Nephron progenitor cell (in vitro differentiated cells): Measurements from ENCODE around the gene PGBD5.

ENCODE experiments used
- DNase-seq: peaks from one replicate; pipeline ENCODE4 v3.0.0; 2021
- H3K27ac Mint-ChIP-seq: 2 replicates; pipeline ENCODE4 v1.8.0; 2021; ENCODE audit warnings: mild to moderate bottlenecking, moderate library complexity, mixed read lengths
- H3K27me3 Mint-ChIP-seq: 2 replicates; pipeline ENCODE4 v1.8.0; 2021; ENCODE audit warnings: mild to moderate bottlenecking, low read depth, mixed read lengths; ENCODE audit not compliant: poor library complexity
- H3K36me3 Mint-ChIP-seq: 2 replicates; pipeline ENCODE4 v1.8.0; 2021; ENCODE audit warnings: low read depth, mixed read lengths
- H3K4me1 Mint-ChIP-seq: 2 replicates; pipeline ENCODE4 v1.8.0; 2021; ENCODE audit warnings: mixed read lengths
- H3K4me3 Mint-ChIP-seq: 2 replicates; pipeline ENCODE4 v1.8.0; 2021; ENCODE audit warnings: mild to moderate bottlenecking, moderate library complexity, mixed read lengths
- H3K9me3 Mint-ChIP-seq: 2 replicates; pipeline ENCODE4 v1.8.0; 2021; ENCODE audit warnings: mild to moderate bottlenecking, moderate library complexity, mixed read lengths
- CTCF ChIP-seq: fragments of 200-600 bp; sonication (generic); IDR thresholded peaks from 2 replicates; pipeline ENCODE4 v1.5.0; 2021; ENCODE audit warnings: antibody characterized with exemption

PGBD5 gene

GRCh38 chr1:230403442-230403841, 22.7 kb downstream of the PGBD5 start:
- H3K4me1 Mint-ChIP-seq, result peaks cover 12% of the 10 kb centered on the region
- TF ChIP-seq CTCF, result no peak
- H3K9me3 Mint-ChIP-seq, result peaks cover 3% of the 10 kb centered on the region
- no peak overlapping the region for H3K27ac Mint-ChIP-seq
- H3K27me3 Mint-ChIP-seq, result no peaks in the 10 kb centered on the region
- no peaks in the 10 kb centered on the region for H3K36me3 Mint-ChIP-seq
- H3K4me3 Mint-ChIP-seq, result no peak overlapping the region
- no peak for DNase-seq

DNA sequence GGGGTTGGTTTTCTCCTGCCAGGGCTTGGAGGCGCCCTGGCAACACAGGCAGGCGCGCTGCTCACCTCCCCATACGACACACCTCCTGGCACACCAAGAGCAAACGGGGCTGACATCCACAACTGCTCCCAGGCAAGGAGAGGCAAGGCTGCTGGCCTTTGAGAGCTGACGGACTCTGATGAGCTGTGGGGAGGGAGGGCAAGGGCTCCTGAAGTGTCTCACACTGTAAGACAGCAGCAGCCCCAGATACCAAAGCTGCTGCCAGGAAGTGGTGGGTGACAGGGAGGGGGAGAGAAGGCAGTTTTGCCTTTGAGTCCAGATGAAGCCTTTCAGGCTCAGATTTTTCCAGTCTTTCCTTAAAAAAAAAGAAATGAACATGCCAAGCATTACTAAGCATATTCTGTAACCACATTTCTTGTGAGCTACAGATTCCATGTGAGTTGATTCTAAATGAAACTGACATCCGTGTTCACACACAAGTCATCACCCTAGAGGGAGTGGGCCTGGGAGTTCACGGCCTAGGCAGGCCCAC, 24.3 kb downstream of the PGBD5 start:
- Mint-ChIP-seq H3K4me3 (no peak overlapping the region), H3K4me1 (peaks cover 12% of the 10 kb centered on the region), H3K27me3 (no peaks in the 10 kb centered on the region), H3K36me3 (no peaks in the 10 kb centered on the region), H3K9me3 (peaks cover 3% of the 10 kb centered on the region), H3K27ac (no peak overlapping the region)
- TF ChIP-seq CTCF, result no peak
- DNase-seq, result no peak

DNA sequence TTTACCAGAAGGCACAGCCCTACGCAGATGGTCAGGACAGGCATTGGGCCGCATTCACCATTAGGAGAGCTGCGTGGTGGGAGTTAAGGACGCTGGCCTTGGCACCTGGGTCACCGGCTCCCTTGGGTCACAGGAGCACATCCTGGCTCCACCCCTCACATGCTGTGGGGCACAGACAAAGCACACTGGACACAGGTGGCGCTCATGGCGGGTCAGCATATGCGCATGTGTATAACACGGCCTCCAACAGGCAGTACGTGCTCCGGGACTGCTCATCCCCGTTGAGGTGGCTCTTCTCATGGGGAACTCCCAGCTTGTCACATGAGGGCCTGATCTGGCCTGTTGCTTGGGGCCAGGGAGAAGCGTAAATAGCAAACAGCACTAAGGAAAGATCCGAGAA, 25.0 kb downstream of the PGBD5 start:
- H3K27ac Mint-ChIP-seq, result no peak overlapping the region
- H3K4me3 Mint-ChIP-seq, result no peak overlapping the region
- peaks cover 3% of the 10 kb centered on the region for H3K27me3 Mint-ChIP-seq
- no peak for DNase-seq
- H3K9me3 Mint-ChIP-seq, result peaks cover 3% of the 10 kb centered on the region
- no peak for TF ChIP-seq CTCF
- H3K4me1 Mint-ChIP-seq, result peaks cover 12% of the 10 kb centered on the region
- no peaks in the 10 kb centered on the region for H3K36me3 Mint-ChIP-seq

DNA sequence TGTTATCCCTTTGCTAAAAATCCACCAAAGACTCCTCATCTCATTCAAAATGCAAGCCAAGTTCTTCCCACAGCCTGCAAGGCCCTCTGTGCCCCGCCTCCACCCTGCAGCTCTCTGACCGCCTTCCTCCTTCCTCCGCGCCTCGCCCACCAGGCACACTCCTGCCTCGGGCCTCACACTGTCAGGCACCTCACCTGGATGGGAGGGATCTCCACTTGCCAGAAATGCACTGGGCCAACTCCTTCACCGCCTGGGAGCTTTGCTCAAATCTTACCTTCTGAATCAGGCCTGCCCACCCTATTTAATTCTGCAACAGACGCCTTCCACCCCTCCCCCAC, 26.2 kb downstream of the PGBD5 start:
- H3K27me3 Mint-ChIP-seq, result peaks cover 6% of the 10 kb centered on the region
- peaks cover 3% of the 10 kb centered on the region for H3K9me3 Mint-ChIP-seq

GRCh38 chr1:230399321-230400006, 26.7 kb downstream of the PGBD5 start:
- H3K27me3 Mint-ChIP-seq, result peaks cover 6% of the 10 kb centered on the region
- H3K9me3 Mint-ChIP-seq, result peaks cover 3% of the 10 kb centered on the region
- no peak for TF ChIP-seq CTCF
- no peak overlapping the region for H3K4me3 Mint-ChIP-seq
- no peak overlapping the region for H3K27ac Mint-ChIP-seq
- peaks cover 12% of the 10 kb centered on the region for H3K4me1 Mint-ChIP-seq
- H3K36me3 Mint-ChIP-seq, result no peaks in the 10 kb centered on the region
- no peak for DNase-seq

More for the DNA sequence above, 26.2 kb downstream of the PGBD5 start:
- no peak for TF ChIP-seq CTCF
- H3K4me1 Mint-ChIP-seq, result peaks cover 12% of the 10 kb centered on the region
- DNase-seq, result no peak
- no peak overlapping the region for H3K27ac Mint-ChIP-seq
- no peaks in the 10 kb centered on the region for H3K36me3 Mint-ChIP-seq
- no peak overlapping the region for H3K4me3 Mint-ChIP-seq

GRCh38 chr1:230398856-230399255, 27.3 kb downstream of the PGBD5 start:
- Mint-ChIP-seq H3K9me3 (peaks cover 4% of the 10 kb centered on the region), H3K4me1 (peaks cover 14% of the 10 kb centered on the region), H3K4me3 (no peak overlapping the region), H3K36me3 (peaks cover 3% of the 10 kb centered on the region), H3K27ac (no peak overlapping the region), H3K27me3 (peaks cover 6% of the 10 kb centered on the region)
- DNase-seq, result no peak
- TF ChIP-seq CTCF, result no peak
